H1 (cell line): ENCODE measurements around the gene TARDBP. TPM values are rescaled to one million over a fixed set of nuclear protein-coding genes. Genes with fewer than 3 reads are reported as not detected.

ENCODE experiments used
- CEBPB ChIP-seq: IDR thresholded peaks from 2 replicates; pipeline ENCODE4 v1.6.1; 2012; ENCODE audit warnings: low read depth, low read length
- CTCF ChIP-seq, 3 experiments: IDR thresholded peaks; 1 replicate in 2 of 3; 2 replicates in 1 of 3; pipeline versions ENCODE4 v1.5.1 to v1.6.1; 2011; ENCODE audit warnings: low read length in 3 of 3, mild to moderate bottlenecking in 3 of 3, inconsistent platforms in 2 of 3, low read depth in 1 of 3, moderate library complexity in 1 of 3; ENCODE audit not compliant: insufficient read depth in 1 of 3; ENCODE audit errors: control extremely low read depth in 1 of 3
- GABPA ChIP-seq: IDR thresholded peaks from 2 replicates; pipeline ENCODE4 v1.6.1; 2011; ENCODE audit warnings: mild to moderate bottlenecking, low read length, moderate library complexity, borderline replicate concordance; ENCODE audit not compliant: insufficient read depth
- SP1 ChIP-seq: IDR thresholded peaks from 2 replicates; pipeline ENCODE4 v1.6.1; 2011; ENCODE audit warnings: low read depth, low read length
- SP2 ChIP-seq: IDR thresholded peaks from 2 replicates; pipeline ENCODE4 v1.6.1; 2012; ENCODE audit warnings: mild to moderate bottlenecking, low read length, inconsistent platforms
- polyA plus RNA-seq, 7 experiments: library from polyadenylated mRNA; depleted of rRNA in 3 of 7; stranded (reverse) in 5 of 7; unstranded in 2 of 7; fragments of >200 nt in 5 of 7; fragments of 200-250 nt in 2 of 7; gene quantifications; 1 replicate in 5 of 7; 2 replicates in 1 of 7; 4 replicates in 1 of 7; pipeline versions ENCODE4 v1.2.1 to v1.2.3, GENCODE V29; 2011 to 2013; ENCODE audit warnings: missing spikeins in 2 of 7, mixed read lengths in 2 of 7
- total RNA-seq: library from RNA; stranded (reverse); fragmentation: NEBNext Ultra II Directional; extraction: Animal tissue kit (Norgen Biotek cat#: 25700); gene quantifications from 2 replicates; pipeline ENCODE4 v1.2.1, GENCODE V29; 2021
- TF ChIP-seq, protein P1 (sequence below): fragments of 300-600 bp; sonication (generic); IDR thresholded peaks from 2 replicates; pipeline ENCODE4 v1.7.1; 2012; ENCODE audit warnings: low read length, moderate library complexity, mild to moderate bottlenecking, inconsistent platforms; ENCODE audit not compliant: insufficient replicate concordance
- TF ChIP-seq, protein P2 (sequence below): IDR thresholded peaks from 2 replicates; pipeline ENCODE4 v1.6.1; 2012; ENCODE audit warnings: inconsistent platforms

The TARDBP gene
- total and polyA plus RNA-seq, 2 of the 8 experiments (the other 6 are each of a cell fraction or from before 2014, with no cell fraction given), result 144 to 240 TPM

DNA sequence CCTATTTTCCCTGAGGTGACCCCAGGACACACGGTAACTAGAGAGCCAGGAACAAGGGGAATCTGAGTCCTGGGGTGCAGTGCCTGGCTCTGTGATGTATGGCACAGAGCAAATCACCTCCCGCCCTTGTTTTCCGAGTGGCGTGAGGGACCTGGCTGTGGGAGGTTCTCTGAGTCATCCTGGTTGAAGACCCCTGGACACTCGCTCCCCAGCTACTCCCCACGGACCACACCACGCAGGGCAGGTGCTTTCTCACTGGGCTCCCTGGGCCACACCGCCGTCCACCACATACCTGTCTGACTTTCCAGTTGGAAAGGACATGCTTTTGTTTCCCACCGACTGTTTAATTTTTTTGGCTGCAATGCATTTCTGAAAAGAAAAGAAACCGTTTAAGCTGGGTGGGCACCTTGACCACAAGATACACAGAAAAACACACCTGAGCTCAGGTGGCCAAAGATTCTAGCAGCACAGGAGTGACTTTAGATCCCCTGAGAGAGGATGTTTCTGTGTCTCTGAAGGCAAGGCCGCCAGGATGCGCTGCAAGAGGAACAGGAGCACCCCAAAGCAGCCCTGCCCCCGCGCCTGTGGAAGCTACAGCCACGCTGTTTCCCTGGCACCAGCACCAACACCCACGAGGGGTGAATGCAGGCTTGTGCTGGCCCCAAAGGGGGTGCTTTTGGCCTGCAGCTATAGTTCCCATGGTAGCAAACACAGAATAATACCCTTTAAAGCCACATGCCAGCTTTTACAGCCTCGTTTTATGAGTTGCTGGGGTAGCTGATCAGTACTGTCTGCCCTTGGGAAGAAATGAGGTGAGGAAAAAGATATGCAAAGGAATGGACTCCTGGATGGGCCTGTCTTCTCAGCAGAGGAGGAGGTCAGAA, 55.5 kb downstream of the TARDBP start (continued):
- TF ChIP-seq, protein P1, sequence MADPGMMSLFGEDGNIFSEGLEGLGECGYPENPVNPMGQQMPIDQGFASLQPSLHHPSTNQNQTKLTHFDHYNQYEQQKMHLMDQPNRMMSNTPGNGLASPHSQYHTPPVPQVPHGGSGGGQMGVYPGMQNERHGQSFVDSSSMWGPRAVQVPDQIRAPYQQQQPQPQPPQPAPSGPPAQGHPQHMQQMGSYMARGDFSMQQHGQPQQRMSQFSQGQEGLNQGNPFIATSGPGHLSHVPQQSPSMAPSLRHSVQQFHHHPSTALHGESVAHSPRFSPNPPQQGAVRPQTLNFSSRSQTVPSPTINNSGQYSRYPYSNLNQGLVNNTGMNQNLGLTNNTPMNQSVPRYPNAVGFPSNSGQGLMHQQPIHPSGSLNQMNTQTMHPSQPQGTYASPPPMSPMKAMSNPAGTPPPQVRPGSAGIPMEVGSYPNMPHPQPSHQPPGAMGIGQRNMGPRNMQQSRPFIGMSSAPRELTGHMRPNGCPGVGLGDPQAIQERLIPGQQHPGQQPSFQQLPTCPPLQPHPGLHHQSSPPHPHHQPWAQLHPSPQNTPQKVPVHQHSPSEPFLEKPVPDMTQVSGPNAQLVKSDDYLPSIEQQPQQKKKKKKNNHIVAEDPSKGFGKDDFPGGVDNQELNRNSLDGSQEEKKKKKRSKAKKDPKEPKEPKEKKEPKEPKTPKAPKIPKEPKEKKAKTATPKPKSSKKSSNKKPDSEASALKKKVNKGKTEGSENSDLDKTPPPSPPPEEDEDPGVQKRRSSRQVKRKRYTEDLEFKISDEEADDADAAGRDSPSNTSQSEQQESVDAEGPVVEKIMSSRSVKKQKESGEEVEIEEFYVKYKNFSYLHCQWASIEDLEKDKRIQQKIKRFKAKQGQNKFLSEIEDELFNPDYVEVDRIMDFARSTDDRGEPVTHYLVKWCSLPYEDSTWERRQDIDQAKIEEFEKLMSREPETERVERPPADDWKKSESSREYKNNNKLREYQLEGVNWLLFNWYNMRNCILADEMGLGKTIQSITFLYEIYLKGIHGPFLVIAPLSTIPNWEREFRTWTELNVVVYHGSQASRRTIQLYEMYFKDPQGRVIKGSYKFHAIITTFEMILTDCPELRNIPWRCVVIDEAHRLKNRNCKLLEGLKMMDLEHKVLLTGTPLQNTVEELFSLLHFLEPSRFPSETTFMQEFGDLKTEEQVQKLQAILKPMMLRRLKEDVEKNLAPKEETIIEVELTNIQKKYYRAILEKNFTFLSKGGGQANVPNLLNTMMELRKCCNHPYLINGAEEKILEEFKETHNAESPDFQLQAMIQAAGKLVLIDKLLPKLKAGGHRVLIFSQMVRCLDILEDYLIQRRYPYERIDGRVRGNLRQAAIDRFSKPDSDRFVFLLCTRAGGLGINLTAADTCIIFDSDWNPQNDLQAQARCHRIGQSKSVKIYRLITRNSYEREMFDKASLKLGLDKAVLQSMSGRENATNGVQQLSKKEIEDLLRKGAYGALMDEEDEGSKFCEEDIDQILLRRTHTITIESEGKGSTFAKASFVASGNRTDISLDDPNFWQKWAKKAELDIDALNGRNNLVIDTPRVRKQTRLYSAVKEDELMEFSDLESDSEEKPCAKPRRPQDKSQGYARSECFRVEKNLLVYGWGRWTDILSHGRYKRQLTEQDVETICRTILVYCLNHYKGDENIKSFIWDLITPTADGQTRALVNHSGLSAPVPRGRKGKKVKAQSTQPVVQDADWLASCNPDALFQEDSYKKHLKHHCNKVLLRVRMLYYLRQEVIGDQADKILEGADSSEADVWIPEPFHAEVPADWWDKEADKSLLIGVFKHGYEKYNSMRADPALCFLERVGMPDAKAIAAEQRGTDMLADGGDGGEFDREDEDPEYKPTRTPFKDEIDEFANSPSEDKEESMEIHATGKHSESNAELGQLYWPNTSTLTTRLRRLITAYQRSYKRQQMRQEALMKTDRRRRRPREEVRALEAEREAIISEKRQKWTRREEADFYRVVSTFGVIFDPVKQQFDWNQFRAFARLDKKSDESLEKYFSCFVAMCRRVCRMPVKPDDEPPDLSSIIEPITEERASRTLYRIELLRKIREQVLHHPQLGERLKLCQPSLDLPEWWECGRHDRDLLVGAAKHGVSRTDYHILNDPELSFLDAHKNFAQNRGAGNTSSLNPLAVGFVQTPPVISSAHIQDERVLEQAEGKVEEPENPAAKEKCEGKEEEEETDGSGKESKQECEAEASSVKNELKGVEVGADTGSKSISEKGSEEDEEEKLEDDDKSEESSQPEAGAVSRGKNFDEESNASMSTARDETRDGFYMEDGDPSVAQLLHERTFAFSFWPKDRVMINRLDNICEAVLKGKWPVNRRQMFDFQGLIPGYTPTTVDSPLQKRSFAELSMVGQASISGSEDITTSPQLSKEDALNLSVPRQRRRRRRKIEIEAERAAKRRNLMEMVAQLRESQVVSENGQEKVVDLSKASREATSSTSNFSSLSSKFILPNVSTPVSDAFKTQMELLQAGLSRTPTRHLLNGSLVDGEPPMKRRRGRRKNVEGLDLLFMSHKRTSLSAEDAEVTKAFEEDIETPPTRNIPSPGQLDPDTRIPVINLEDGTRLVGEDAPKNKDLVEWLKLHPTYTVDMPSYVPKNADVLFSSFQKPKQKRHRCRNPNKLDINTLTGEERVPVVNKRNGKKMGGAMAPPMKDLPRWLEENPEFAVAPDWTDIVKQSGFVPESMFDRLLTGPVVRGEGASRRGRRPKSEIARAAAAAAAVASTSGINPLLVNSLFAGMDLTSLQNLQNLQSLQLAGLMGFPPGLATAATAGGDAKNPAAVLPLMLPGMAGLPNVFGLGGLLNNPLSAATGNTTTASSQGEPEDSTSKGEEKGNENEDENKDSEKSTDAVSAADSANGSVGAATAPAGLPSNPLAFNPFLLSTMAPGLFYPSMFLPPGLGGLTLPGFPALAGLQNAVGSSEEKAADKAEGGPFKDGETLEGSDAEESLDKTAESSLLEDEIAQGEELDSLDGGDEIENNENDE, result no peak
- no peak for TF ChIP-seq SP1
- TF ChIP-seq CEBPB, result no peak
- TF ChIP-seq, protein P2, sequence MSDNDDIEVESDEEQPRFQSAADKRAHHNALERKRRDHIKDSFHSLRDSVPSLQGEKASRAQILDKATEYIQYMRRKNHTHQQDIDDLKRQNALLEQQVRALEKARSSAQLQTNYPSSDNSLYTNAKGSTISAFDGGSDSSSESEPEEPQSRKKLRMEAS, result no peak
- no peak for TF ChIP-seq CTCF (IDR thresholded peaks at IDR 0.05; ENCODE audit: control extremely low read depth in 1 of 3, insufficient read depth in 1 of 3, low read depth in 1 of 3, low read length in 3 of 3)
- no peak for TF ChIP-seq SP2
- TF ChIP-seq GABPA, result no peak
